HG03460 (cell line): ENCODE data around the gene SH3RF3.
"Not testable (repeated sequence)": the region's sequence is repeated elsewhere in the genome, so short reads cannot be mapped to it uniquely, and the experiment has no call there.

Experiments
- ATAC-seq: cut with Tn5 transposase; IDR thresholded peaks from one replicate; pipeline ENCODE4 v1.9.1; 2021; ENCODE audit not compliant: unreplicated experiment

Gene SH3RF3

GRCh38 chr2:109117780-109118179, 11.2 kb upstream of the SH3RF3 start:
- ATAC-seq = no peak

GRCh38 chr2:109118321-109118720, 10.7 kb upstream of the SH3RF3 start:
- ATAC-seq = no peak

DNA sequence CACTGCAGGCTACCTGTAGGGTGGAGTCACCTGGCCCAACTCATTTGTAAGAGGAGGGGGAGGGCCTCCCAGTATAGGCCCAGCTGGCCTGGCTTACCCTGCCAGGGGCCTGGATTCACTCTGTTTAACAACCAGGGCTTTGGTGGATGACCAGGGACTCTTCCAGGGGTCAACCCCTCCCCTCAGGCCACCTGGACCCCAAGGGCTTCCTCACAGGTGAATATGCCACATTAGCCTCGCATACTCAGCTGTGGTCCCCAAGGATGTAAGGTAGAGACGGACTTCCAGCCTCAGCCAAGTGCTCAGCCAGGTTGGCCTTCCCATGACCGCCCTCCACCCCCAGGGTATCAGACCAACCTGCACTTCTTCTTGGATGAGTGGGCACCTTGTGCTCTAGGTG, 8.8 kb upstream of the SH3RF3 start:
- no peak for ATAC-seq

GRCh38 chr2:109120686-109121085, 8.3 kb upstream of the SH3RF3 start:
- ATAC-seq = not testable (repeated sequence)

DNA sequence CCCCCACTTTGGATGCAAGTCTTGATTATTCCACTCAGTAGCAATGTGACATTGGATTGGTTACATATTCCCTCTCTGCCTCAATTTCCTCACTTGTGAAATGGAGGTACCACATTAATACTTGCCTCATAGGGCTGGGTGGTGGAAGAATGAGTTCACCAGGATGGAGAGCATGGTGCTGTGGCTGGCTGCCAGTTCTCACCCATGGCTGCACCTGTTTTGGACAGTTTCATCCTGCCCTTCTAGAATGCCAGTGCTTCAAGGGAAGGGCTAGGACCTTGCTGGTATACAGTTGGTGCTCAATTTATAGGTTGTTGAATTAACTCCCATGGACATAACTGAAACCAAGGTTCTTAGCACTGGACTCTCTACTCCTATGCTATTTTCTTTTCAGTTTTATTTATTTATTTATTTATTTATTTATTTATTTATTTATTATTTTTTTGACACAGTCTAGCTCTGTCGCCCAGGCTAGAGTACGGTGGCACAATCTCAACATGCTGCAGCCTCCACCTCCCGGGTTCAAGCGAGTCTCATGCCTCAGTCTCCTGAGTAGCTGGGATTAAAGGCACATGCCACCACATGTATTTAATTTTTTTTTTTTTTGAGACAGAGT, 5.3 kb upstream of the SH3RF3 start:
- ATAC-seq = no peak

- no peak for ATAC-seq
Measured at GRCh38 chr2:109124982-109125592, 3.9 kb upstream of the SH3RF3 start.

DNA sequence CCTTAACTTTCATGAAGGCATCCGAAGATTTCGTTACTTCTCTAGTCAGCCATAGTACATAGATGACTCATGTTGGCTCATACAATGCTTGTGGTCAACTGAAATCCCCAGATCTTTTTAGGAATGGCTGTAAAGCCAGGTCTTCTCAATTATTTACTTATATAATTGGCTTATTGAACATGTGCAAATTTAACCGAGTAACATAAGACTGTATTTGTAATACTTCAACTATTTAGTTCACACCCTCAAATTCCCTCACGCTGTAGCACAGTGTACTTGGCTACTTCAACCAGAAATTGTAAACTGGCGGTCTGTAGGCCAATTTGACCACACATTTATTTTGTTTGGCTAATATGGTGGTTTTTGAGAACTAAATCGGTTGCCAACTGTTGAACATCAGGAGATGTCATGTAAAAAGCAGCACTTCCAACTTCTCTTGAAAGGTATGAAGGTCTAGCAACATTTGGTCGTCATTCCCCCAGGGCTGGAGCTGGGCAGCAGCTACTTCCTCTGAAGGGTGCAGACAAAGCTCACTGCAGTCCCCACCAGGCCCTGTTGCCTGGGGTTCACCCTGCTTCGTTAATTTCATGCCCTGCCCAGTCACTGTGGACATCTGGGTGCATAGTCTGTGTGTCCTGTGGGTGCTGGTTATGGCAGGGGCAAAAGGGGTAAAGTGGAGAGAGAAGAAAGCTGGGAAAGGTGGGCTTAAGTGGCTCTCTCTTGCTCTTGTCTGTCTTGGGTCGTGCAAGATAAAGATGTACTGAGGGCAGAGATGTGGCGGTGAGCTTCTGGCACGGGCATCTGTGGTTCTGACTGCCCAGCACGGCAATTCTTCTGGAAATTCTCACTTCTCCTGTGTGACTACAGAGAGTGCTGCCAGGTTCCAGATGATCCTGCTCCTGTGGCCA, 3.2 kb upstream of the SH3RF3 start:
- no peak for ATAC-seq

GRCh38 chr2:109126501-109126860, 2.5 kb upstream of the SH3RF3 start:
- no peak for ATAC-seq

DNA sequence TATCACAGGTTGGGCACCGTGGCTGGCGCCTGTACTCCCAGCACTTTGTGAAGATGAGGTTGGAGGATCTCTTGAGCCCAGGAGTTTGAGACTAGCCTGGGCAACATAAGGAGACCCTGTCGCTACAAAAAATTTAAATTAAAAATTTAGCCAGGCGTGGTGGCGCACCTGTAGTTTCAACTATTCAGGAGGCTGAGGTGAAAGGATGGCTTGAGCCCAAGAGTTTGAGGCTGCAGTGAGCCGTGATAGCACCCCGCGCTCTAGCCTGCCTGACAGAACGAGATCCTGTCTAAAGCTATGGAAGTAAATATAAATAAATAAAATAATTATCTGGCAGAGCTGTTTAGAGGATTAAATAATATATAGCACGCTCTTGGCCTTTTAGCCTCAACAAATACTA, 1.4 kb upstream of the SH3RF3 start:
- no peak for ATAC-seq

DNA sequence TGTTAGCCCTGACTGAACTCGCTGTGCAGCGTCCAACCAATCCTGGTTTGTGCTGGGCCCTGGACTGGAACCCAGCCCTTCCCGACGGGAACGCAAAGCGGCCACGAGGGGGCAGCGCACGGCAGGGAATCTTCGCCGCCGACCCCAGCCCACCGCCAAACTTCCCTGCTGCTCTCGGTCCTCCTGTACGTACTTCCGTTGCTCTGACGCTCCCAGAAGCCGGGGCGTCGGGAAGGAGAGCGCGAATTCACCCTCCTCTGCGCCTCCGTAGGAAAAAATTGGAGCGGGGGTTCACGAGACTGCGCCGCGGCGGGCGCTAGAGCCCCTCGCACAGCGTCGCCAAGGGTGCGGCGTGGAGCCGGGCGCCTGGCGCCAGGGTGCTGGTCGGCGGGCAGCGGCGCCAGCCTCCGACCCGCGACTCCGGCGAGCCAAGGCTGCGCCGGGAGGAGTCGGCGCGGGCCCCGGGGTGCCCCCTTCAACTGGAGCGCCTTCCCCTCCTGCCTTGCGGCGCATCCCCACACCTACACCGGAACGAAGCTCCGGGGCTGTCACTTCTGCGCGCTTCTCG, 873 bp upstream of the SH3RF3 start:
- peak; percentile 53 for ATAC-seq

GRCh38 chr2:109129356-109129920, 433 bp downstream of the SH3RF3 start:
- ATAC-seq = no peak

DNA sequence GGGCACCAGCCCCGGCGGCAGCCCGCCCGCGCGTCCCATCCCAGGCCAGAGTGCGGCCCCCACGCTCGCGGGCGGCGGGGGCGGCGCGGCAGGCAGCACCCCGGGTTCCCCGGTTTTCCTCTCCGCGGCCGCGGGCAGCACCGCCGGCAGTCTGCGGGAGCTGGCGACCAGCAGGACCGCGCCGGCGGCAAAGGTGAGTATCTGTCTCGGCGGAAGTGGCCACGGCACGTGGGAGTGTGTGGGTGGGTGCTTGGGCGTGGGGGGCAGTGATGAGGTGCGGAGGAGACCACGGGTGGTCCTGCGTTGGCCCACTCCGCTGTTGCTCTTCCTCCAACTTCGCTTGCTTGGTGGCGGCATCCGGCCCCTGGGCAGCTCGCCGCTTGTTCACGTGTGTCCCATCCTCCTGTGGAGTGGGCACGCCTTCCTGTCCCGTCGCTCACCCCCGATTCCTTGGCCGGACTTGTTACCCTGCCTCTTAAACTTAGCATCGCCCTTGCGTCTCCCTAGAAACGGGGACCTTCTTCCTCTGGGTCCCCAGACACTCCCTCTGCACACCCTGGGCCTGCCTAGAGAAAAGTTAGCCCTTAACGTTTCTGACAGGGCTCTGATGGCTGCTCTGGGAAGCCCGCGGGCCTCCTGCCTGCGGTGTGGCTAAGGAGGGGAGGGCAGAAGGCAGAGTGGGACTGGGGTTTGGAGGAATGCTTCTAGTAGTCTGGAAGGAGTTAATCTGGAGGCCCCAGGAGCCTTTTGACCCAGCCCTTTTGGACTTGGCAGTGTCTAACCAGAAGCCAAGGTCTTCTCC, 1.1 kb downstream of the SH3RF3 start:
- no peak for ATAC-seq

GRCh38 chr2:109130723-109130995, 1.7 kb downstream of the SH3RF3 start:
- no peak for ATAC-seq

DNA sequence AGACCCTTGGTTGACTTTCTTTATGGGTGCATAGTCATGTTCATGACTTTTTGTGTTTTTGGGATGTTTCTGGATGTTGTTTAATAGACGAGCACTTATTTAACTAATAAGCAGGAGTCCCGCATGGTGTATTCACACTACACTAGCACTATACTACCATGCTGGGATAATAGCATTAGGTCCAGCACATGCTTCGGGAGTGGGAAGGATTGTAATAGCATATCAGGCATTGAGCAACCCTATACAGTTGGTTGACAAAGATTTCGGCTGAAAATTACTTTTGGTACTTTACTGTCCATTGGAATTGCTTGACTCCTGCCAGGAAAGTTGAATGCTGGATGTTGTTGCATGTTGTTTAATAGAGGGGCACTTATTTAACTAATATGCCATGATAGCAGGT, 2.8 kb downstream of the SH3RF3 start:
- ATAC-seq = no peak

DNA sequence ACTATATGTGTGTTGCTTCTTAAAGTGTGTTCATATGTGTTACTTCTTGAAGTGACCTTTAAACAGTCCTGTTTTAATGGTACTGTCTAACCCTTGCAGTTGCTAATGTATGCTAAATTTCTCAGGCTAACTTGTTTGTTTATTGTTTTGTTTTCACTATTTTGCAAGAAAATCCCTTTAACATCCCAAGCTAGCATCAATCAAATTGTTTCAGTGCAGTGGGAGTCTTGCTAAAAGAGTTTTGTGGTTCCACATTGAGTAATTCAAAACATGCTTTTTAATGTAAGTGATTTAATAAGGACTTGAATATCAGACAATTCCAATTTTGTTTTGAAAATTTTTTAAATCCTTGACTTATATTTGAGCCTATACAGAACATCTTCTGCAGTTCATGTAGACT, 3.6 kb downstream of the SH3RF3 start:
- ATAC-seq = no peak

GRCh38 chr2:109133746-109134145, 4.7 kb downstream of the SH3RF3 start:
- no peak for ATAC-seq

DNA sequence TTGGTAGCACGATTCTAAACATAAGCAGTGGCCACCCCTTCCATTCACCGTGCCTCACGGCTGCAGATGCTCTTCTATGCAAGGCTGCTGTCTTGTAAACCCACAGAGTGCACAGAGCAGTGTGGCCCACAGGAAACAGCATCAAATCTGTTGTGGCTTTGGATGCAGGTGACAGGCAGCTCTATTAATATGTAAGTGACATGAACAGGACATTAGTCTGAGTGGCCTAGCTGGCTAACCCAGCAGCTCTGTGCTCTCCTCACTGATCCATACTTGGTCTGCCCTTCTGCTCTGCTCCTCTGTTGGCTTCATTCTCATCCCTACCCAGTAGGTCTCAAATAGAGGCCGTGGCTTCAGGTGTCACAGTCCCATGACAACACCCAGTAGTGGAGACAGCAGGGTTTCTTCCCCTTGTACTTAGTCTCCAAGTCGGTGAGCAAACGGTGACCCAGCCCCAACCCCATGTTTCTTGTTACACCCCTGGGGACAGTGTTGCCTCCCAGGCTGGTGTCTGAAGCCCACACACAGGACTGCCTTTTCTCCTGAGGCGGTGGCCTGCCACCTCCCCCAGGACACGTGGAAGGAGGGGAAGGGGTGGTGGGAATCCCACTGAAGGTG, 5.8 kb downstream of the SH3RF3 start:
- ATAC-seq = peak; percentile 62

DNA sequence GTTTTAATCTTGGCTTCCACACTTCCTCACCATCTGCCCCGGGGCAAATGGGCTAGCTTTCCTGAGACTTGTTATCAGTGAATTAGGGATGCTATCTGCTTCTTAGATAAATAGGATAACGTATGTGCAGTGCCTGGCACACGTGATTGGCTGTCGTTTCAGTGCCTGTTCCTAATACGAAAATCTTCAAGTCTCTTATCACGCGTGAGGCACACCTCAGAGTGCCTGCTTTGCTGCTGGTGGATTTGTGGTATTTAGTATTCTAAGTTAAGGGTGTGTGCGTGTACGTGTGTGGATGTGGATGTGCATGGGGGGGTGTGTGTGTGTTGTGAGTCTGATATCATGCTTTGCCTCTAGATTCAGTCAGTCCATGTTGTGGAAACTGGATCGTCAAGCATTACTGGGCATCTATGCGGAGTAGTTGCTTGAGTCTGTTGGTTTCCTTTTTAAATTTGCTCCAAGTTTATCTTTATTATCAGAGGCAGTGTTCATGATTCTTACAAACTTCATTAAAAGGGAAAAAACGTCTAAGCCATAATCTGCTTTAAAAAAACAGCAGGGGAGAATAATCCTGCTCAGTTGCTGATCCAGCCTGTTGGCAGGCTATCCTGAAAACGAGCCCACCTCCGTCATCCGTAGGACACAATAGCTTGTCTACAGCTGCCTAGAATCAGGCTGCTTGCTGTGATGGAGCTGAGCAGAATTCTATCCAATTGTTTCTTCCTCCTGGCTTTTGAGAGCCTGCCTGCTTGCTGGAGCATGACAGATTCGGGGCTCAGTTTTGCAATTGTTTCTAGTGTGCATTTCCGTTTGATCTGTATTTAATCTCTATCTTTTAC, 6.6 kb downstream of the SH3RF3 start:
- ATAC-seq = no peak

- no peak for ATAC-seq
Measured at GRCh38 chr2:109136542-109136941, 7.5 kb downstream of the SH3RF3 start.

GRCh38 chr2:109137616-109138015, 8.6 kb downstream of the SH3RF3 start:
- ATAC-seq = no peak
